ENCODE results near the gene TAF5L. TPM values are rescaled to one million over a fixed set of nuclear protein-coding genes. Genes with fewer than 3 reads are reported as not detected.

Gene TAF5L
- total and polyA plus RNA-seq, 2 of the 8 experiments (the other 6 are each of a cell fraction or from before 2014, with no cell fraction given): 17.7 to 23.3 TPM

DNA sequence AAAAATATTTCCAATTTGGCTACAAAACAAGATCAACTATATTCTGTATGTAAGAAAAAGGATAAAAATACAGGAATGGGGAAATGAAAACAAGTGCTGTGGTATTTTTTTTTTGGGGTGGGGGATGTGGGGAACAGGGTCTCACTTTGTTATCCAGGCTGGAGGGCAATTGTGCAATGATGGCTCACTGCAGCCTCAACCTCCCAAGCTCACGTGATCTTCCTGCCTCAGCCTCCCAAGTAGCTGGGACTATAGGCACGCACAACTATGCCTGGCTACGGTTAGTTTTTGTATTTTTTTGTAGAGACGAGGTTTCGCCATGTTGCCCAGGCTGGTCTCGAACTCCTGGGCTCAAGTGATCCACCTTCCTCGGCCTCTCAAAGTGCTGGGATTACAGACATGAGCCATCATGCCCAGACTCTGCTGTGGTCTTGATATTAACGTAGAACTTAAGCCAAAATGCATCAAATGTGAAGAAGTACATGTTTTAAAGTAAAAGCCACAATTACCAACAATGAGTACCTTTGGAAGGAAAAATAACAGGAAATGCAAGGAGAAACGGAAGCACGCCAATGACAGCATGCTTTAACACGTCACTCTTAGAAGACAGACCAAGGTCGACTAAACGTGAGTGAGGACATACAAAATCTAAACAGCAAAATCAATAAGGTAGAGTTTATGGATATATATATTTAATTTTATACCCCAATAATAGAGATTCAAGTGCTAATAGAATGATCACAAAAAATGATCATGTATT lies 58.6 kb downstream of the TAF5L start (continued):
- TF ChIP-seq, protein P1, sequence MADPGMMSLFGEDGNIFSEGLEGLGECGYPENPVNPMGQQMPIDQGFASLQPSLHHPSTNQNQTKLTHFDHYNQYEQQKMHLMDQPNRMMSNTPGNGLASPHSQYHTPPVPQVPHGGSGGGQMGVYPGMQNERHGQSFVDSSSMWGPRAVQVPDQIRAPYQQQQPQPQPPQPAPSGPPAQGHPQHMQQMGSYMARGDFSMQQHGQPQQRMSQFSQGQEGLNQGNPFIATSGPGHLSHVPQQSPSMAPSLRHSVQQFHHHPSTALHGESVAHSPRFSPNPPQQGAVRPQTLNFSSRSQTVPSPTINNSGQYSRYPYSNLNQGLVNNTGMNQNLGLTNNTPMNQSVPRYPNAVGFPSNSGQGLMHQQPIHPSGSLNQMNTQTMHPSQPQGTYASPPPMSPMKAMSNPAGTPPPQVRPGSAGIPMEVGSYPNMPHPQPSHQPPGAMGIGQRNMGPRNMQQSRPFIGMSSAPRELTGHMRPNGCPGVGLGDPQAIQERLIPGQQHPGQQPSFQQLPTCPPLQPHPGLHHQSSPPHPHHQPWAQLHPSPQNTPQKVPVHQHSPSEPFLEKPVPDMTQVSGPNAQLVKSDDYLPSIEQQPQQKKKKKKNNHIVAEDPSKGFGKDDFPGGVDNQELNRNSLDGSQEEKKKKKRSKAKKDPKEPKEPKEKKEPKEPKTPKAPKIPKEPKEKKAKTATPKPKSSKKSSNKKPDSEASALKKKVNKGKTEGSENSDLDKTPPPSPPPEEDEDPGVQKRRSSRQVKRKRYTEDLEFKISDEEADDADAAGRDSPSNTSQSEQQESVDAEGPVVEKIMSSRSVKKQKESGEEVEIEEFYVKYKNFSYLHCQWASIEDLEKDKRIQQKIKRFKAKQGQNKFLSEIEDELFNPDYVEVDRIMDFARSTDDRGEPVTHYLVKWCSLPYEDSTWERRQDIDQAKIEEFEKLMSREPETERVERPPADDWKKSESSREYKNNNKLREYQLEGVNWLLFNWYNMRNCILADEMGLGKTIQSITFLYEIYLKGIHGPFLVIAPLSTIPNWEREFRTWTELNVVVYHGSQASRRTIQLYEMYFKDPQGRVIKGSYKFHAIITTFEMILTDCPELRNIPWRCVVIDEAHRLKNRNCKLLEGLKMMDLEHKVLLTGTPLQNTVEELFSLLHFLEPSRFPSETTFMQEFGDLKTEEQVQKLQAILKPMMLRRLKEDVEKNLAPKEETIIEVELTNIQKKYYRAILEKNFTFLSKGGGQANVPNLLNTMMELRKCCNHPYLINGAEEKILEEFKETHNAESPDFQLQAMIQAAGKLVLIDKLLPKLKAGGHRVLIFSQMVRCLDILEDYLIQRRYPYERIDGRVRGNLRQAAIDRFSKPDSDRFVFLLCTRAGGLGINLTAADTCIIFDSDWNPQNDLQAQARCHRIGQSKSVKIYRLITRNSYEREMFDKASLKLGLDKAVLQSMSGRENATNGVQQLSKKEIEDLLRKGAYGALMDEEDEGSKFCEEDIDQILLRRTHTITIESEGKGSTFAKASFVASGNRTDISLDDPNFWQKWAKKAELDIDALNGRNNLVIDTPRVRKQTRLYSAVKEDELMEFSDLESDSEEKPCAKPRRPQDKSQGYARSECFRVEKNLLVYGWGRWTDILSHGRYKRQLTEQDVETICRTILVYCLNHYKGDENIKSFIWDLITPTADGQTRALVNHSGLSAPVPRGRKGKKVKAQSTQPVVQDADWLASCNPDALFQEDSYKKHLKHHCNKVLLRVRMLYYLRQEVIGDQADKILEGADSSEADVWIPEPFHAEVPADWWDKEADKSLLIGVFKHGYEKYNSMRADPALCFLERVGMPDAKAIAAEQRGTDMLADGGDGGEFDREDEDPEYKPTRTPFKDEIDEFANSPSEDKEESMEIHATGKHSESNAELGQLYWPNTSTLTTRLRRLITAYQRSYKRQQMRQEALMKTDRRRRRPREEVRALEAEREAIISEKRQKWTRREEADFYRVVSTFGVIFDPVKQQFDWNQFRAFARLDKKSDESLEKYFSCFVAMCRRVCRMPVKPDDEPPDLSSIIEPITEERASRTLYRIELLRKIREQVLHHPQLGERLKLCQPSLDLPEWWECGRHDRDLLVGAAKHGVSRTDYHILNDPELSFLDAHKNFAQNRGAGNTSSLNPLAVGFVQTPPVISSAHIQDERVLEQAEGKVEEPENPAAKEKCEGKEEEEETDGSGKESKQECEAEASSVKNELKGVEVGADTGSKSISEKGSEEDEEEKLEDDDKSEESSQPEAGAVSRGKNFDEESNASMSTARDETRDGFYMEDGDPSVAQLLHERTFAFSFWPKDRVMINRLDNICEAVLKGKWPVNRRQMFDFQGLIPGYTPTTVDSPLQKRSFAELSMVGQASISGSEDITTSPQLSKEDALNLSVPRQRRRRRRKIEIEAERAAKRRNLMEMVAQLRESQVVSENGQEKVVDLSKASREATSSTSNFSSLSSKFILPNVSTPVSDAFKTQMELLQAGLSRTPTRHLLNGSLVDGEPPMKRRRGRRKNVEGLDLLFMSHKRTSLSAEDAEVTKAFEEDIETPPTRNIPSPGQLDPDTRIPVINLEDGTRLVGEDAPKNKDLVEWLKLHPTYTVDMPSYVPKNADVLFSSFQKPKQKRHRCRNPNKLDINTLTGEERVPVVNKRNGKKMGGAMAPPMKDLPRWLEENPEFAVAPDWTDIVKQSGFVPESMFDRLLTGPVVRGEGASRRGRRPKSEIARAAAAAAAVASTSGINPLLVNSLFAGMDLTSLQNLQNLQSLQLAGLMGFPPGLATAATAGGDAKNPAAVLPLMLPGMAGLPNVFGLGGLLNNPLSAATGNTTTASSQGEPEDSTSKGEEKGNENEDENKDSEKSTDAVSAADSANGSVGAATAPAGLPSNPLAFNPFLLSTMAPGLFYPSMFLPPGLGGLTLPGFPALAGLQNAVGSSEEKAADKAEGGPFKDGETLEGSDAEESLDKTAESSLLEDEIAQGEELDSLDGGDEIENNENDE (IDR thresholded peaks at IDR 0.05; ENCODE audit: insufficient replicate concordance, low read length): no peak
- no peak for TF ChIP-seq SP4 (IDR thresholded peaks at IDR 0.05; ENCODE audit: low read length)
- TF ChIP-seq ASH2L (IDR thresholded peaks at IDR 0.05; ENCODE audit: low read length): no peak
- TF ChIP-seq EGR1 (IDR thresholded peaks at IDR 0.05; ENCODE audit: borderline replicate concordance, low read depth, low read length): no peak
- TF ChIP-seq SIX5 (IDR thresholded peaks at IDR 0.05; ENCODE audit: low read depth, low read length): no peak
